SIG-M5 treated with dmso at 0.1 percent for 504 hours (cell line): ENCODE data around the gene NDE1.

Experiments
- DNase-seq: peaks from one replicate; lab custom pipeline; 2025; ENCODE audit not compliant: unreplicated experiment; lab: John Stamatoyannopoulos, UW

The NDE1 gene

GRCh38 chr16:15765116-15765515 lies 115.1 kb downstream of the NDE1 start:
- no peak for DNase-seq

- DNase-seq, result peak; percentile 47
Observed at GRCh38 chr16:15765880-15766279, 115.8 kb downstream of the NDE1 start.

- no peak for DNase-seq
Observed at GRCh38 chr16:15766918-15767317, 116.9 kb downstream of the NDE1 start.

- no peak for DNase-seq
Observed at GRCh38 chr16:15768201-15768600, 118.2 kb downstream of the NDE1 start.

GRCh38 chr16:15769239-15769638 lies 119.2 kb downstream of the NDE1 start:
- no peak for DNase-seq

- DNase-seq, result no peak
Observed at GRCh38 chr16:15770107-15770506, 120.1 kb downstream of the NDE1 start.

GRCh38 chr16:15770512-15770911 lies 120.5 kb downstream of the NDE1 start:
- no peak for DNase-seq

GRCh38 chr16:15771694-15772093 lies 121.6 kb downstream of the NDE1 start:
- no peak for DNase-seq

GRCh38 chr16:15772579-15773293 lies 122.7 kb downstream of the NDE1 start:
- DNase-seq, result no peak

- DNase-seq, result no peak
Observed at GRCh38 chr16:15773968-15774367, 123.9 kb downstream of the NDE1 start.

GRCh38 chr16:15775209-15775608 lies 125.2 kb downstream of the NDE1 start:
- DNase-seq, result no peak

GRCh38 chr16:15775663-15776304 lies 125.7 kb downstream of the NDE1 start:
- no peak for DNase-seq
